ENCODE results near the gene PDZD7. TPM values are rescaled to one million over a fixed set of nuclear protein-coding genes. Genes with fewer than 3 reads are reported as not detected.

The PDZD7 gene
- total RNA-seq, 1 experiment from 2014 or later, result 1.8 TPM

DNA sequence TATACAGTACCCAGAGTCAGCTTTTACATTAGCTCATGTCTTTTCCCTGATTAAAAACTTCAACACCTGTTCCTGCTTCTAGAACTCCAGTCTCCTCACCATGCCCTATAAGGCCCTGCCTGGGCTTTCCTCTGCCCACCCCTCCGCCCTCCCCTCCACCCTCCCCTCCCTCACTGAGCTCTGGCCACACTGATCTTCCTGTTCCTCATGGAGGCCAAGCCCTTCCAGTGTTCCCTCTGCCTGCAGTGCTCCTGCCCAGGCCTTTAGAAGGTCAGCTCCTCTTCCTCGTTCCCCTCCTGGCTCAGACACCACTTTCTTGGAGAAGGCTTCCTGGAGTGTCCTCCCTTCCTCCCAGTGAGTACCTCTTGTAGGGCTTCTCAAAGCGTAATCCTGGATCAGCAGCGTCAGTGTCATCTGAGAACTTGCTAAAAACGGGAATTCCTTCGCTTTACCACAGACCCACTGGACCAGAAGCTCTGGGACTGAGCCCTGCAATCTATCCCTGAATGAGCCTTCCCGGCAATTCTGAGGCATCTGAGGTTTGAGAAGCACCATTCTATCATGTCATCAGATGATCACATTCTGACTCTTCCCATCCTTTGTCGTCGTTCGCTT lies 3.7 kb downstream of the PDZD7 start:
- H3K4me1 ChIP-seq (ENCODE audit: control insufficient read depth, insufficient read depth, low read length), result peaks cover 9% of the 10 kb centered on the region
- no TSS peak for BruUV-seq (replicated peaks)

DNA sequence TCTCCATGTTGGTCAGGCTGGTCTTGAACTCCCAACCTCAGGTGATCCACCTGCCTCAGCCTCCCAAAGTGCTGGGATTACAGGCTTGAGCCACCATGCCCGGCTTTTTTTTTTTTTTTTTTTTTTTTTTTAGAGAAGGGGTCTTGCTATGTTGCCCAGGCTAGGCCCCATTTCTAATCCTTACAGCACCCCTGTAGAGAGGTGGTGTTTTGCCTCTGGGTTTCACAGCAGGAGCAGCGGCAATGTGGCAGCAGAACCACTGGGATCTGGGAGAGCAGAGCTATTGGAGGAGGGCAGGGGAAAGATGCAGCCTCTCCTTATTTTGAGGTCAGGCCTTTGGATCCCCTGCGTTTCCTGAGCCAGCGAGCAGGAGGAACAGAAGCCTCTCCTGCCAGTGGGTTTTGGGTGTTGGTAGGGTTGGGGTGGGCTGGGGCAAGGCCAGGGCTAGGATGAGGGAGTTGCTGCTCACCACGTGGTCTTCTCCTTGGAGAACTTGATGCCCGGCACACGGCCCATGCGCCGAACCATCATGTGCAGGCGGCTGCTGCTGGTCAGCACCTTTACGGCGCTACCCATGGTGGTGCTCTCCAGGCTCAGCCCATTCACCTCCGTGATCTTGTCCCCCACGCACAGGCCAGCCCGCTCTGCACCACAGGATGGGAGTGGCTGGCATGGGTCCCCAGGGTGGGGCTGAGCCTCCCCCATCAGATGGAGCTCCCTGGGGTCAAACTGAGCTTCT lies 7.8 kb downstream of the PDZD7 start:
- POLR2A ChIA-PET, result no interaction called here
- intact Hi-C loops (cut with micrococcal nuclease; ENCODE audit: unreplicated experiment), result no loop called here
- H3K4me1 ChIP-seq (ENCODE audit: control insufficient read depth, insufficient read depth, low read length), result peaks cover 2% of the 10 kb centered on the region; the same call in 1 of the 2 replicates
- ATAC-seq, result no peak
- H3K27ac ChIP-seq (ENCODE audit: low read length), result no peak overlapping the region
- no peak overlapping the region for H3K4me3 ChIP-seq (ENCODE audit: low read depth in 2 of 2, low read length in 2 of 2)
- no TSS peak for BruUV-seq (replicated peaks)
- CTCF ChIA-PET, result interaction anchor here (0.5 to 0.9 kb wide), 2 partner anchors 9 to 12 kb away, joined by 3 read pairs; no protein-coding TSS in a partner anchor
- in situ Hi-C loops (cut with HindIII; ENCODE audit: low pct_unique_long_range_greater_than_20kb, low sequenced_read_pairs), result no loop called here
- DNase-seq (ENCODE audit: low read depth, low spot score), result no peak
- no peaks in the 10 kb centered on the region for H3K9me3 ChIP-seq (ENCODE audit: control insufficient read depth, insufficient read depth, low read depth, low read length)
- no peaks in the 10 kb centered on the region for H3K36me3 ChIP-seq (ENCODE audit: control insufficient read depth, insufficient read depth, low read length)
- H3K27me3 ChIP-seq (ENCODE audit: control insufficient read depth, insufficient read depth, low read length), result no peaks in the 10 kb centered on the region
- TF ChIP-seq SIN3A (IDR thresholded peaks at IDR 0.05; ENCODE audit: borderline replicate concordance, insufficient read depth, low read depth, low read length), result no peak
- TF ChIP-seq, protein P1, sequence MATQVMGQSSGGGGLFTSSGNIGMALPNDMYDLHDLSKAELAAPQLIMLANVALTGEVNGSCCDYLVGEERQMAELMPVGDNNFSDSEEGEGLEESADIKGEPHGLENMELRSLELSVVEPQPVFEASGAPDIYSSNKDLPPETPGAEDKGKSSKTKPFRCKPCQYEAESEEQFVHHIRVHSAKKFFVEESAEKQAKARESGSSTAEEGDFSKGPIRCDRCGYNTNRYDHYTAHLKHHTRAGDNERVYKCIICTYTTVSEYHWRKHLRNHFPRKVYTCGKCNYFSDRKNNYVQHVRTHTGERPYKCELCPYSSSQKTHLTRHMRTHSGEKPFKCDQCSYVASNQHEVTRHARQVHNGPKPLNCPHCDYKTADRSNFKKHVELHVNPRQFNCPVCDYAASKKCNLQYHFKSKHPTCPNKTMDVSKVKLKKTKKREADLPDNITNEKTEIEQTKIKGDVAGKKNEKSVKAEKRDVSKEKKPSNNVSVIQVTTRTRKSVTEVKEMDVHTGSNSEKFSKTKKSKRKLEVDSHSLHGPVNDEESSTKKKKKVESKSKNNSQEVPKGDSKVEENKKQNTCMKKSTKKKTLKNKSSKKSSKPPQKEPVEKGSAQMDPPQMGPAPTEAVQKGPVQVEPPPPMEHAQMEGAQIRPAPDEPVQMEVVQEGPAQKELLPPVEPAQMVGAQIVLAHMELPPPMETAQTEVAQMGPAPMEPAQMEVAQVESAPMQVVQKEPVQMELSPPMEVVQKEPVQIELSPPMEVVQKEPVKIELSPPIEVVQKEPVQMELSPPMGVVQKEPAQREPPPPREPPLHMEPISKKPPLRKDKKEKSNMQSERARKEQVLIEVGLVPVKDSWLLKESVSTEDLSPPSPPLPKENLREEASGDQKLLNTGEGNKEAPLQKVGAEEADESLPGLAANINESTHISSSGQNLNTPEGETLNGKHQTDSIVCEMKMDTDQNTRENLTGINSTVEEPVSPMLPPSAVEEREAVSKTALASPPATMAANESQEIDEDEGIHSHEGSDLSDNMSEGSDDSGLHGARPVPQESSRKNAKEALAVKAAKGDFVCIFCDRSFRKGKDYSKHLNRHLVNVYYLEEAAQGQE (IDR thresholded peaks at IDR 0.05; ENCODE audit: insufficient read depth in 1 of 2, low read depth in 2 of 2, low read length in 1 of 2), result no peak
- TF ChIP-seq TCF7L2 (IDR thresholded peaks at IDR 0.05; ENCODE audit: low read depth, low read length), result no peak
- TF ChIP-seq, protein P2, sequence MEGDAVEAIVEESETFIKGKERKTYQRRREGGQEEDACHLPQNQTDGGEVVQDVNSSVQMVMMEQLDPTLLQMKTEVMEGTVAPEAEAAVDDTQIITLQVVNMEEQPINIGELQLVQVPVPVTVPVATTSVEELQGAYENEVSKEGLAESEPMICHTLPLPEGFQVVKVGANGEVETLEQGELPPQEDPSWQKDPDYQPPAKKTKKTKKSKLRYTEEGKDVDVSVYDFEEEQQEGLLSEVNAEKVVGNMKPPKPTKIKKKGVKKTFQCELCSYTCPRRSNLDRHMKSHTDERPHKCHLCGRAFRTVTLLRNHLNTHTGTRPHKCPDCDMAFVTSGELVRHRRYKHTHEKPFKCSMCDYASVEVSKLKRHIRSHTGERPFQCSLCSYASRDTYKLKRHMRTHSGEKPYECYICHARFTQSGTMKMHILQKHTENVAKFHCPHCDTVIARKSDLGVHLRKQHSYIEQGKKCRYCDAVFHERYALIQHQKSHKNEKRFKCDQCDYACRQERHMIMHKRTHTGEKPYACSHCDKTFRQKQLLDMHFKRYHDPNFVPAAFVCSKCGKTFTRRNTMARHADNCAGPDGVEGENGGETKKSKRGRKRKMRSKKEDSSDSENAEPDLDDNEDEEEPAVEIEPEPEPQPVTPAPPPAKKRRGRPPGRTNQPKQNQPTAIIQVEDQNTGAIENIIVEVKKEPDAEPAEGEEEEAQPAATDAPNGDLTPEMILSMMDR (IDR thresholded peaks at IDR 0.05), result no peak
- no peak for TF ChIP-seq POLR2AphosphoS5 (IDR thresholded peaks at IDR 0.05; ENCODE audit: low read depth, low read length)

More for the DNA sequence above, 3.7 kb downstream of the PDZD7 start:
- ChIA-PET POLR2A (no interaction called here), CTCF (no interaction called here)
- H3K4me3 ChIP-seq (ENCODE audit: low read depth in 2 of 2, low read length in 2 of 2), result no peak overlapping the region
- no peak for DNase-seq (ENCODE audit: low read depth, low spot score)
- TF ChIP-seq, protein P2 (IDR thresholded peaks at IDR 0.05), result no peak
- TF ChIP-seq, protein P1 (IDR thresholded peaks at IDR 0.05; ENCODE audit: insufficient read depth in 1 of 2, low read depth in 2 of 2, low read length in 1 of 2), result no peak
- no peak for TF ChIP-seq SIN3A (IDR thresholded peaks at IDR 0.05; ENCODE audit: borderline replicate concordance, insufficient read depth, low read depth, low read length)
- TF ChIP-seq TCF7L2 (IDR thresholded peaks at IDR 0.05; ENCODE audit: low read depth, low read length), result no peak
- TF ChIP-seq POLR2AphosphoS5 (IDR thresholded peaks at IDR 0.05; ENCODE audit: low read depth, low read length), result no peak
- in situ Hi-C loops (cut with HindIII; ENCODE audit: low pct_unique_long_range_greater_than_20kb, low sequenced_read_pairs), result no loop called here
- H3K27me3 ChIP-seq (ENCODE audit: control insufficient read depth, insufficient read depth, low read length), result no peaks in the 10 kb centered on the region
- H3K9me3 ChIP-seq (ENCODE audit: control insufficient read depth, insufficient read depth, low read depth, low read length), result no peaks in the 10 kb centered on the region
- ATAC-seq, result no peak
- no peak overlapping the region for H3K27ac ChIP-seq (ENCODE audit: low read length)
- intact Hi-C loops (cut with micrococcal nuclease; ENCODE audit: unreplicated experiment), result no loop called here
- H3K36me3 ChIP-seq (ENCODE audit: control insufficient read depth, insufficient read depth, low read length), result no peaks in the 10 kb centered on the region; the same call in 1 of the 2 replicates
